DOHH2 (cell line): Measurements from ENCODE around the gene SRCAP.

Experiments
- H3F3A ChIP-seq: fragments of 200-600 bp; sonication (generic), shearing (Covaris generic); 2 replicates; pipeline ENCODE4 v1.6.0; 2016; ENCODE audit warnings: antibody characterized with exemption, mild to moderate bottlenecking; ENCODE audit not compliant: control insufficient read depth, insufficient read depth
- H3K27ac ChIP-seq: fragments of 200-600 bp; sonication (generic); 2 replicates; pipeline ENCODE4 v1.5.1; 2014; ENCODE audit warnings: low read depth, mild to moderate bottlenecking, low read length, moderate library complexity
- H3K27me3 ChIP-seq: fragments of 200-600 bp; sonication (generic); 2 replicates; pipeline ENCODE4 v1.6.1; 2014; ENCODE audit warnings: mild to moderate bottlenecking, low read length, mixed read lengths; ENCODE audit not compliant: control insufficient read depth
- H3K36me3 ChIP-seq: fragments of 200-600 bp; sonication (generic); 2 replicates; pipeline ENCODE4 v1.6.1; 2014; ENCODE audit warnings: mild to moderate bottlenecking, low read length, moderate library complexity, mixed read lengths; ENCODE audit not compliant: control insufficient read depth
- H3K4me1 ChIP-seq: fragments of 200-600 bp; sonication (generic); 2 replicates; pipeline ENCODE4 v1.6.1; 2014; ENCODE audit warnings: mild to moderate bottlenecking, low read length, mixed read lengths; ENCODE audit not compliant: control insufficient read depth
- H3K4me2 ChIP-seq: fragments of 200-600 bp; sonication (generic); 2 replicates; pipeline ENCODE4 v1.6.0; 2014; ENCODE audit warnings: mild to moderate bottlenecking, low read length, moderate library complexity
- H3K4me3 ChIP-seq: fragments of 200-600 bp; sonication (generic); 2 replicates; pipeline ENCODE4 v1.5.1; 2014; ENCODE audit warnings: mild to moderate bottlenecking, low read length, mixed read lengths
- H3K79me2 ChIP-seq: fragments of 200-600 bp; sonication (generic); 2 replicates; pipeline ENCODE4 v1.6.1; 2014; ENCODE audit warnings: mild to moderate bottlenecking, low read length, mixed read lengths; ENCODE audit not compliant: control insufficient read depth
- H3K9me2 ChIP-seq: fragments of 200-600 bp; sonication (generic); replicated peaks from 2 replicates; pipeline ENCODE4 v1.6.1; 2014; ENCODE audit warnings: mild to moderate bottlenecking, low read length, mixed read lengths; ENCODE audit not compliant: control insufficient read depth
- H3K9me3 ChIP-seq: fragments of 200-600 bp; sonication (generic); 2 replicates; pipeline ENCODE4 v1.6.1; 2014; ENCODE audit warnings: antibody characterized with exemption, low read length, mixed read lengths; ENCODE audit not compliant: control insufficient read depth, insufficient read depth
- H4K20me1 ChIP-seq: fragments of 200-600 bp; sonication (generic); 2 replicates; pipeline ENCODE4 v1.6.0; 2014; ENCODE audit warnings: low read depth, mild to moderate bottlenecking, antibody characterized with exemption, low read length, moderate library complexity; ENCODE audit not compliant: control insufficient read depth, insufficient read depth
- CTCF ChIP-seq: fragments of 200-600 bp; sonication (generic); IDR thresholded peaks from one replicate; pipeline ENCODE4 v1.5.1; 2014; ENCODE audit warnings: antibody characterized with exemption, mild to moderate bottlenecking, low read depth, low read length; ENCODE audit not compliant: poor library complexity, severe bottlenecking
- EZH2phosphoT487 ChIP-seq: fragments of 200-600 bp; sonication (generic); IDR thresholded peaks from 2 replicates; pipeline ENCODE4 v1.6.1; 2017; ENCODE audit warnings: borderline replicate concordance, mild to moderate bottlenecking, antibody characterized with exemption, low read length, moderate library complexity, mixed read lengths

Gene SRCAP

DNA sequence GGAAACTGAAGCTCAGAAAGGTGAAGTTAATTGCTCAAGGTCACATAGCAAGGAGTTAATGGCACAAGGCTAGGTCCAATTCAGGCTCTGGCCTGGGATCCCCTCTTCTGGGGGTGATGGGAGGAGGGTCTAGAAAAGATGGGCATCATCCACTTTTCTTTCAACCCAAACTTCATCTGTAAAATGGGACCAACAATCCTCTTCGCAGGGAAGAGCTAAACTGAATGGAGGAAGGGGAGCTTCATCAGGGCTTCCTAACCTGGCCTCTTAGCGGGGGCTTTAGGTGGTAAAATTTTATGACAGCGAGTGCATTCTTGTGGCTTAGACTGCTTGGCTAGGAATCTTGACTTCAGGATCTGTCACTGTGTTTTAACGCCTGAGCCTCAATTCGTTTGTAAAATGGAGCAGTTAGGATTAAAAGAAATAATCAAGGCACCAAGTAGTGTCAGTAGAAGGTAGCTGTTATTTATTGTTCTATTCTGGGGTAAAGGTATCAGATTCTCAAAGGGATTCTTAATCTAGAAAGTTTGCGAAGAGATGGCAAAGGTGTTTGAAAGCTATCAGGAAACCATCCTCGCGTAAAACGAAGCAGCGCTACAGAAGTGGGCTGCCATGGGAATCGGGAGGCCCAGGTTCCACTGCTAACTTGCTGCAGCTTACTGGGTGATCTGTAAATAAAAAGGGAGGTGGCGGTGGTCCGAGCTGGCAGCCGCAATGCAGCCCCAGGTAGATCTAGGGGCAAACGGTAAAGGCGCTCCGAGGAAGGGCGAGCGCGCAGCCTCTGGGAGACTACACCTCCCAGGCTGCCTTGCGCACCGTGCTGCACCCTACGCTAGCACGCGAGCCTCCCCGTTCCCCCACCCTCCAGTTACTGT lies 1.5 kb upstream of the SRCAP start:
- Histone ChIP-seq H3K4me1 (peaks cover 33% of the 10 kb centered on the region), H3K4me2 (peak overlapping the region; percentile 91), H3K9me2 (no peaks in the 10 kb centered on the region), H4K20me1 (peaks cover 6% of the 10 kb centered on the region; the same call in 1 of the 2 replicates), H3K79me2 (peaks cover 41% of the 10 kb centered on the region), H3F3A (peaks cover 2% of the 10 kb centered on the region; the same call in 1 of the 2 replicates), H3K27me3 (no peaks in the 10 kb centered on the region), H3K27ac (peak overlapping the region; percentile 89), H3K36me3 (peaks cover 38% of the 10 kb centered on the region), H3K4me3 (peak overlapping the region; percentile 84), H3K9me3 (no peaks in the 10 kb centered on the region)
- TF ChIP-seq CTCF = no peak
- no peak for TF ChIP-seq EZH2phosphoT487

DNA sequence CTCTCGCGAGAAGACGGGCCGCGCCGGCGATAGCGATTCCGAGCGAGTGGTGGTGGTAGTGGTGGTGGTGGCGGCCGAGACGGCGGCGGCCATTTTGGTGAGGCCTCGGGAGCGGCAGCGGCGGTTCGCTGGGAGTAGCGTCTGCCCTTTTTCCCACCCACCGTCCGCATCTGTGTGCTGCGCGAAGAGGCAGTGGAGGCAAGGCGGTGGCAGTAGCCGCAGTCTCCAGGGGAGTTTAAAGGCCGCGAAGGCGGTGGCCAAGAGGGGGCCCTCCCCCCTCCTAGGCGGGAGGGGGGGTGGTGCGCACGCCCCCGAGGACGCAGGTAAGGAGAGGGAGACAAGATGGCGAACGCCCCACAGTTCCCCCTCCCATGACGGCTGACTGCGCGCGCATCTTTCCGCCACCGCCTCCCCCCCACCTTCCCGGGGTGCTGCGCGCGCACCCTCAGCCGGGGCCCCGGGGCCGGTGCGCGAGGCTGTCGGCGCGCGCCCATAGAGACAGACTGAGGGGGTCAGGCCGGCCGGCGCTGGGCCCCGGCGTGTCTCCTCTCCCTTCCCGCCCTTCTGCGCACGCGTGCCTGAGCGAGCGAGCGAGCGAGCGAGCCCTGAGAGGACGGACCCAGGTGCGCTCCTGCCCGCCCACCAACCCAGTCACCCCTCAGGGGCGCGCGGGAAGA lies 694 bp upstream of the SRCAP start:
- no peak for TF ChIP-seq CTCF
- no peak for TF ChIP-seq EZH2phosphoT487
- Histone ChIP-seq H3K9me3 (no peaks in the 10 kb centered on the region), H3K9me2 (no peaks in the 10 kb centered on the region), H3K27ac (peak overlapping the region; percentile 89), H3K4me2 (peak overlapping the region; percentile 91), H3K27me3 (no peaks in the 10 kb centered on the region), H3K4me1 (peaks cover 31% of the 10 kb centered on the region), H4K20me1 (peaks cover 6% of the 10 kb centered on the region; the same call in 1 of the 2 replicates), H3F3A (peaks cover 2% of the 10 kb centered on the region; the same call in 1 of the 2 replicates), H3K36me3 (peaks cover 42% of the 10 kb centered on the region), H3K79me2 (peaks cover 45% of the 10 kb centered on the region), H3K4me3 (peak overlapping the region; percentile 84)

- no peaks in the 10 kb centered on the region for H3K9me3 ChIP-seq
- H3K27ac ChIP-seq = peak overlapping the region; percentile 89
- peaks cover 52% of the 10 kb centered on the region for H3K36me3 ChIP-seq
- H4K20me1 ChIP-seq = peaks cover 6% of the 10 kb centered on the region
- peaks cover 2% of the 10 kb centered on the region; the same call in 1 of the 2 replicates for H3F3A ChIP-seq
- no peaks in the 10 kb centered on the region for H3K27me3 ChIP-seq
- peaks cover 24% of the 10 kb centered on the region for H3K4me1 ChIP-seq
- H3K9me2 ChIP-seq = no peaks in the 10 kb centered on the region
- peak overlapping the region; percentile 84 for H3K4me3 ChIP-seq
- TF ChIP-seq CTCF = no peak
- TF ChIP-seq EZH2phosphoT487 = no peak
- H3K4me2 ChIP-seq = peak overlapping the region; percentile 91
- H3K79me2 ChIP-seq = peaks cover 45% of the 10 kb centered on the region
Observed at GRCh38 chr16:30699615-30700099, 686 bp downstream of the SRCAP start.
